Body of pancreas (tissue), 4 donors: ENCODE results near the gene MS4A7. TPM values are rescaled to one million over a fixed set of nuclear protein-coding genes. Genes with fewer than 3 reads are reported as not detected.

Source experiments
- ATAC-seq: fragments of 150-250 bp; one replicate; pipeline ENCODE4 v1.9.1; 2016
- DNase-seq, 4 donors: peaks; one replicate each; pipeline ENCODE4 v3.0.0-alpha.2; 2019
- H3K27ac ChIP-seq, 4 donors: fragments of 200-600 bp; sonication (generic); 1 replicate in 3 of 4; 2 replicates in 1 of 4; pipeline versions ENCODE4 v1.5.1 to v1.6.1; 2016 to 2019; ENCODE audit warnings: mild to moderate bottlenecking in 1 of 4, mixed read lengths in 1 of 4, moderate library complexity in 1 of 4
- H3K27me3 ChIP-seq, 2 donors: fragments of 200-600 bp; sonication (generic); one replicate each; pipeline ENCODE4 v1.6.0; 2016; ENCODE audit warnings: mild to moderate bottlenecking in 1 of 2
- H3K36me3 ChIP-seq, 2 donors: fragments of 200-600 bp; sonication (generic); replicated peaks in 1 of 2; 2 replicates each; pipeline ENCODE4 v1.5.1; 2016; ENCODE audit warnings: low read depth in 2 of 2; ENCODE audit not compliant: insufficient read depth in 1 of 2
- H3K4me1 ChIP-seq: fragments of 200-600 bp; sonication (generic); one replicate; pipeline ENCODE4 v1.6.0; 2016
- H3K4me3 ChIP-seq, 2 donors: fragments of 200-600 bp; sonication (generic); 1 replicate in 1 of 2; 2 replicates in 1 of 2; pipeline ENCODE4 v1.5.1; 2016 to 2019
- H3K9me3 ChIP-seq, 3 donors: fragments of 200-600 bp; sonication (generic); 1 replicate in 2 of 3; 2 replicates in 1 of 3; pipeline ENCODE4 v1.5.1; 2016
- CTCF ChIP-seq, 7 experiments: fragments of 450-650 bp in 4 of 7; fragments of 200-600 bp in 3 of 7; sonication (generic) in 3 of 7; IDR thresholded peaks; one replicate each; pipeline ENCODE4 v1.5.1; 2016 to 2019; ENCODE audit warnings: antibody characterized with exemption in 7 of 7
- POLR2A ChIP-seq, 3 donors: fragments of 450-650 bp; IDR thresholded peaks; one replicate each; pipeline ENCODE4 v1.6.1; 2016; ENCODE audit warnings: antibody characterized with exemption in 3 of 3, mild to moderate bottlenecking in 2 of 3
- WGBS, 2 donors: methylation state at CpG; one replicate each; pipeline ENCODE4 v1.1.5; 2017; 5-methylcytosine and 5-hydroxymethylcytosine counted together
- intact Hi-C: fragments of 100-400 bp; cut with DNase I; formaldehyde crosslinking; loops from one replicate; pipeline ENCODE4 v1.15.1; 2023
- total RNA-seq, 2 donors: library from RNA; depleted of rRNA; stranded (reverse); fragments of >200 nt; gene quantifications; one replicate each; pipeline ENCODE4 v1.1.0, GENCODE V29; 2016

MS4A7 gene
- total RNA-seq, 2 donors from 2014 or later: 9.2 to 10.9 TPM

- Histone ChIP-seq H3K4me1 (peaks cover 11% of the 10 kb centered on the region), H3K27ac (no peak within 1 kb of the TSS), H3K9me3 (no peaks in the 10 kb centered on the region), H3K36me3 (no peaks in the 10 kb centered on the region), H3K27me3 (no peaks in the 10 kb centered on the region), H3K4me3 (no peak within 1 kb of the TSS)
- DNase-seq: no peak
- WGBS, 2 donors: 90 to 98% methylated on average over 5 of the region's 5 CpGs
- intact Hi-C loops: no loop called here
- ATAC-seq: no peak
- no peak for TF ChIP-seq CTCF (IDR thresholded peaks at IDR 0.05)
Measured at GRCh38 chr11:60429272-60429671, 50.9 kb downstream of the MS4A7 start, which contains the start of gene MS4A5. Gene MS4A5 (plus strand): TSS chr11:60429572. CDS start chr11:60429675, 103 bp downstream.

DNA sequence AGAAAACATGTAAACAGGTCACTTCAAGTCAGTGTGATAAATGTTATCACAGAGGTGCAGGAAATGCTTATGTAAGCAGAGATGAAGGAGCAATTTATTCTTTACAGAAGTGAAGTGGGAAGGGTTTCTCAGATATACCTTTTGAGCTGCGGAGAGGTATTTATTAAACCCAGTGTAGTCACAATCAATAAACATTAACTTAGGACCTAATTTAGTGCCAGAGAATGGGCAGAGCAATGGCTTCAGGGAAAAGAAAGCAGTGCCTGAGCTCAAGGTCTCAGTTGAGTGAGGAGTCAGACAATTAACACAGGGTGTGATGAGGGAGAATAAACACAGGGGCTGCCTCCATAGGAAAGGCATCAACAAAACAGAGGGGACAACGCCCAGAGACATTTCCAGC lies 52.9 kb downstream of the MS4A7 start:
- TF ChIP-seq POLR2A (IDR thresholded peaks at IDR 0.05) (no peak), CTCF (IDR thresholded peaks at IDR 0.05) (no peak)
- Histone ChIP-seq H3K36me3 (no peaks in the 10 kb centered on the region), H3K4me1 (peaks cover 11% of the 10 kb centered on the region), H3K9me3 (no peaks in the 10 kb centered on the region), H3K27ac (no peak overlapping the region), H3K4me3 (no peak overlapping the region), H3K27me3 (no peaks in the 10 kb centered on the region)
- WGBS, 2 donors: 36 to 38% methylated on average over 2 of the region's 2 CpGs
- DNase-seq: no peak
- intact Hi-C loops: no loop called here
- ATAC-seq: no peak

- 79 to 80% methylated on average over 4 of the region's 4 CpGs for WGBS, 2 donors
- Histone ChIP-seq H3K27ac (no peak overlapping the region), H3K9me3 (no peaks in the 10 kb centered on the region), H3K4me3 (no peak overlapping the region), H3K27me3 (no peaks in the 10 kb centered on the region), H3K36me3 (no peaks in the 10 kb centered on the region), H3K4me1 (peaks cover 11% of the 10 kb centered on the region)
- TF ChIP-seq POLR2A (IDR thresholded peaks at IDR 0.05): no peak
- no peak for TF ChIP-seq CTCF (IDR thresholded peaks at IDR 0.05)
- ATAC-seq (no peak), DNase-seq (no peak)
- intact Hi-C loops: no loop called here
Measured at GRCh38 chr11:60433401-60433800, 55.1 kb downstream of the MS4A7 start.

Other genes with a start within 250 kb of the MS4A7 start
- 10 to 100 TPM in 1 of 2 donors, 1 to 10 TPM in 1; 5.9 to 24.9 TPM for gene MS4A6A, start 195.4 kb upstream of the MS4A7 start, total RNA-seq
- not detected for gene MS4A4E, start 135.4 kb upstream of the MS4A7 start, total RNA-seq
- gene MS4A4A, start 97.9 kb upstream of the MS4A7 start, total RNA-seq: 10 to 100 TPM in 1 of 2 donors, 1 to 10 TPM in 1; 1.3 to 16.3 TPM
- not detected for gene MS4A6E, start 51.3 kb upstream of the MS4A7 start, total RNA-seq
- gene MS4A14, start 17.9 kb downstream of the MS4A7 start, total RNA-seq: 1 to 10 TPM; 1.3 TPM
- gene MS4A5, start 51.0 kb downstream of the MS4A7 start, total RNA-seq: not detected
- not detected for gene MS4A1, start 77.3 kb downstream of the MS4A7 start, total RNA-seq
- not detected for gene MS4A12, start 114.2 kb downstream of the MS4A7 start, total RNA-seq
- gene MS4A13, start 136.9 kb downstream of the MS4A7 start, total RNA-seq: not detected